GM18507 (cell line): ENCODE results near the gene ZNF281.
A peak's percentile ranks its signal among the peaks of the same experiment; 100 is the strongest.
"Not testable (repeated sequence)": the region's sequence is repeated elsewhere in the genome, so short reads cannot be mapped to it uniquely, and the experiment has no call there.

Experiments used
- DNase-seq: peaks from one replicate; pipeline ENCODE4 v3.0.0; 2011; ENCODE audit warnings: low read depth; ENCODE audit not compliant: insufficient read length; ENCODE audit errors: extremely low spot score
- FAIRE-seq: peaks from 2 replicates; lab custom pipeline; 2011; peaks lifted over from hg19 to GRCh38; lab: Jason Lieb, UNC

The ZNF281 gene

GRCh38 chr1:200368556-200368955 is 41.3 kb downstream of the ZNF281 start:
- FAIRE-seq (no peak), DNase-seq (no peak)

GRCh38 chr1:200367841-200368534 is 41.8 kb downstream of the ZNF281 start:
- no peak for FAIRE-seq
- DNase-seq: no peak

DNA sequence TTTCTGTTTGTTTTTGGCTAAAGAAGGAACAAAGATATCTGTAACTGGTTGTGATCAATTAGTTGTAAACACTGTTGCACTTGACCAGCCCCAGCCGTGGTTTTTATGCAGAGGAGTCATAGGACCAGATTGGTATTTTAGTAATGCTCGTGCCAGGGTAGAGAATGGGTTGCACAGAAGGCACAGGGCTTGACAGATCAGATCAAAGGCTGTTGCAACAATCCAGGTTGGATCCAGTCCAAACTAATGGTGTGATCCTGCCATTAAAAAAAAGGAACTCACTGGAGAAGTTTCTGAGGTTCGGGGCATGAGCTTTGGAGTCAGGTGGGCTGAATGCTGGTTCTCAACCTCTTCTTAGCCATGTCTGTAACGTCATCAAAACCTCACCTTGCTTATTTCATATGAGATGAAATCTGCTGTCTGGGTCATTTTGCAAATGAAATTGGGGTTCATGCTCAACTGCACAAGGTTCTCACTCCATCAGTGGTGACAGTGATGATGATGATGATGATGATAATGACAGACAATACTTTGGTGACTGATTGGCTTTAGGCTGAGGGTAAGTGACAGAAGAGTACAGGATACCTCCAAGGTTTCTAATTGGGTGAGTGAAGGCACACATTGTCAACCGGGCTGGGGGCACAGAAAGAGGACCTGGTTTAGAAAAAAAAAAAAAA is 43.1 kb downstream of the ZNF281 start:
- no peak for FAIRE-seq
- DNase-seq: no peak

- FAIRE-seq (no peak), DNase-seq (no peak)
Measured at GRCh38 chr1:200365897-200366426, 43.9 kb downstream of the ZNF281 start.

DNA sequence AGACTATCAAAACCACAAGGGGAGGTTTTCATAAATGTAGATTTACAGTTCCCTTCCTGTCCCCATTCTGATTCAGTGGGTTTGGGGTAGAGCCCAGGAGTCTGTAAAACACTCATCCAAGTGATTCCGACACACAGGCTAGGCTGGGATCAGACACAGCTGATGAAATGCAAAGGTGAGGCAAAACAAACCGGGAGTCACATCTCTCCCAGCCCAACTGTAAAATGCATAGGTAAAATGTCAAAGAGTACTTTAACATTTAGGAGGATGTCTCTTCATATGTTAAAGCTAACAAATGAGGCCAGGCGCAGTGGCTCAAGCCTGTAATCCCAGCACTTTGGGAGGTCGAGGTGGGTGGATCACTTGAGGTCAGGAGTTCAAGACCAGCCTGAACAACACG is 45.0 kb downstream of the ZNF281 start:
- FAIRE-seq (no peak), DNase-seq (no peak)

DNA sequence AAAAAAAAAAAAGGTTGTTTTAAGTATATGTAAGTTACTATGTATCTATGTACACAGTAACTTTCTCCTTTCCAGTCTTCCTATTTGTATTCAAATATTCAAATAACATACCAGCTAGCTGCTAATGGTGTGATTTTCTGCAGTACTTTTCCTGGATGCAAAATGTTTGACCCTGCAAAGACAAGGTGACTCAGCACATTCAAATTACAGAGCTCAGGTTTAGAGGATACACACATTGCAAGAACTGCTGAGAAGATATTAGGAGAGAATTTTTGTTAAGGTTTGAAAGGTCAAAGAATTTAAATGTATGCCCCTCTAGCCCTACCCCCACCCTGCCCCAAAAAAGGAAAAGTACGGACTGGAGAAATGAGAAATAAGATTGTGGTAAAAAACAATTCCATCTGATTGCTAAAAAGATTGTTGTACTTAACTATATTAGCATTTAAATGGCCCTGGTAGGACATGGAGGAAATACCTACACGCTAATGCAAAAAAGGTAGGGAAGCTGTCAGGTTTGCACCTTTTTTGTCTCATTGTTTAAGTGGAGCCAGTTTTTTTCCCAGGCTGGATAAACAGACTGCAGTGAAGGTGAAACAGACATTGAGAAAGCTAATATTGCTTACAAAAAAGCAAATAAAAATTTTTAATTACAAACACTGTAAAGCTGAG is 45.6 kb downstream of the ZNF281 start:
- DNase-seq (no peak), FAIRE-seq (no peak)

GRCh38 chr1:200363264-200363933 is 46.4 kb downstream of the ZNF281 start:
- DNase-seq (no peak), FAIRE-seq (no peak)

GRCh38 chr1:200362421-200362820 is 47.4 kb downstream of the ZNF281 start:
- FAIRE-seq: no peak
- DNase-seq: no peak

- no peak for FAIRE-seq
- DNase-seq: no peak
Measured at GRCh38 chr1:200359610-200360163, 50.1 kb downstream of the ZNF281 start.

DNA sequence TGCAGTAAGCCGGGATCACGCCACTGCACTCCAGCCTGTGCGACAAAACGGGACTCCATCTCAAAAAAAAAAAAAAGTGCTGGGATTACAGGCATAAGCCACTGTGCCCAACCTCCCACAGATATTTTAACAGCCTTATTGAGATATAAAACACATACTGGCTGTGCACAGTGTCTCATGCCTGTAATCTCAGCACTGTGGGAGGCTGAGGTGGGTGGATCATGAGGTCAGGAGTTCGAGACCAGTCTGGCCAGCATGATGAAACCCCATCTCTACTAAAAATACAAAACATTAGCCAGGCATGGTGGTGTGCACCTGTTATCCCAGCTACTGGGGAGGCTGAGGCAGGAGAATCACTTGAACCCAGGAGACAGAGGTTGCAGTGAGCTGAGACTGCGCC is 51.9 kb downstream of the ZNF281 start:
- not testable (repeated sequence) for DNase-seq, FAIRE-seq

DNA sequence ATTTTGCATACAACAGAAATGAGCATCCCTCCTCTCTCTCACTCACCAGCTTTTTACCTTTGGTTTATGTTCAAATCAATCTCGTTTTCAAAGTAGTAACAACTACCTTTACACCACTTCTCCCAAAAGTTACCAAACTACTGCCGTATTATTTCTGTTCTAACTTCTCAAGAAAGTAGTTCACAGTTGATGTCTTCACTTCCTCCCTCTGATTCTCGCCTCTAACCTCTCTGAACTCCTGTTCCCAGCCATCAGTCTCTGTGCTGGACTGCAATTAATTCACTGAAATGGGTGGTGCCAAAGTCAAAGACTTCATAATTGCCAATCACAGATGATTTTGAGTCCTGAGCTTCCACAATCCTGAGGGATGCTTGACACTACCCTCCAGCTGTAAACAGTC is 54.0 kb downstream of the ZNF281 start:
- DNase-seq (no peak), FAIRE-seq (peak; percentile 55)
